ENCODE data around the gene MRTFA.
A peak's percentile ranks its signal among the peaks of the same experiment; 100 is the strongest.

The MRTFA gene

DNA sequence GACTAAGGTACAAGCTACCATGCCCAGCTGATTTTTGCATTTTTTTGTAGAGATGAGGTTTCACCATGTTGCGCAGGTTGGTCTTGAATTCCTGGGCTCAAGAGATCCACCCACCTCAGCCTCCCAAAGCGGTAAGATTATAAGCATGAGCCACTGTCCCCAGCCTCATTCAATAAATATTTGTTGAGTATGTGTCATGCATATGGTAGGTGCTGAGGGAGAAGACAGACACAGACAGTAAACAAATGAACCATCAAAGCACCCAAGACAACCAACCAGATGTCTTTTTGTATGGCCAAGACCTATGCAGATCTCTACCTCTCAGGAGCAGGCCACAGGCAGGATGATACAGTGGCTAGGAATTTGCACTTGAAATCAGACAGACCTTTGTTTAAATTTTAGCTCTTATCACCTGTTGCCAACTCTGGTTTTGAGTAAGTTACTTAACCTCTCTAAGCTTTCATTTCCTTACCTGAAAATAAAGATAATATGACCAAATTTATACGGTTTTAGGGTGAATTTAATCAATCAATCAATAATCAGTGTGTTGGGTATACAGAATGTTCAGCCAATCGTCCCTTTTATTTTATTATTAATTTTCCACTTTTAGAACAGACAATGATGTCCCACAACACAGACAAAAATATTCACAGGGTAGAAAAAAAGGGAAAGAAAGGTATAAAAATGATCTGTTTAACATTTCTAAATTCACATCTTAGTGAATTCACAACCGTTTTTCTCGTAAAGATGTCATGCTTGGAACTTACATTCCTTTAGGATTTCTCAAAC, 137.9 kb downstream of the MRTFA start:
- DNase-seq, result no peak

DNA sequence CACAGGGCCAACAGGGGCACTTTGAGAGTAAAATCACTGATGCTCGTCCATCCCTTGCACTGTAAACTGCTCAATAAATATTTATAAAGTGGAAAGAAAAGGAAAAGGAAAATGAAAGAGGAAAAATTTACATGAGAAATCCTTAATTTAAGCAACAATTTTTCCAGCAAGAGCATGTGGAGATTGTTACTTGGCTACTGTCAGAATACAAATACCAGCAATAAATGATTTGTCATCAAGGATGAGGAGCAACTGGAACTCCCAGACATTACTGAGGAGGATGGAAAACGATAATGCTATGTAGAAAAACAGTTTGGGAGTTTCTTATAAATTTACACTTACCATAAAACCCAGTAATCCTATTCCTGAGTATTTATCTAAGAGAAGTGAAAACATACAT, 143.1 kb downstream of the MRTFA start:
- DNase-seq, result no peak

DNA sequence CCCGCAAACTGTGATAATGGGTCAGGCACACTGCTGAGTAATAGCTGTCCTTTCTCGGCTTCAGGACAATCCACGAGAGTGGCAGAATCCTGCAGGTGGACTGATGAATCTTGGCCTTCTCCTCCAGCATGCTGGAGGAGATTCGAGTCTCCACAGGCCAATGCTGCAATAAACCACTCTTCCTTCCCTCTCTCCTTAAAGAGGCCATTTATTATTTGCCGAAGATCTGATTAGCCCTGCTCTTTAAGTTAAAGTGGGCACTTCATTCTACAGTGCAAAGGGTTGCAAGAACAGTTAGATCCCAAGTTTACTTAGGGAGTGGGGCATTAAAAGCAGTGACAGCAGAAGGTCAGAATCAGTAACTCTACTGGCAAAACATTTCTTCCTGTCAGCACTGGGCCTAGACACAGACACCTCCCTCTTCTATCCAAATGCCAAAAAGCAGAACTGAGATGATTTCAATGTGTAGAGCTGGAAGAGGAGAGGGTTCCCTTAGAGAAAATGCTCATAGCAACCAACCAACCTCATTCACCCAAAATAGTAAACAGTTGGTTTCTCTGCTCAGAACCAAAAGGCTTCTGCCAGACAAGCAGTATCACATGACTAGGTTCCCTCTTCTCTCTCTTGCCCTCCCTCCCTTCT, 144.4 kb downstream of the MRTFA start:
- DNase-seq, result peak in 18 of 56 donors; percentile 8 to 58 (median 18)

- no peak for DNase-seq
These were observed 148.8 kb downstream of the MRTFA start for GRCh38 chr22:40487663-40488249.

- DNase-seq, result no peak
These were observed 149.4 kb downstream of the MRTFA start for GRCh38 chr22:40486962-40487602.

DNA sequence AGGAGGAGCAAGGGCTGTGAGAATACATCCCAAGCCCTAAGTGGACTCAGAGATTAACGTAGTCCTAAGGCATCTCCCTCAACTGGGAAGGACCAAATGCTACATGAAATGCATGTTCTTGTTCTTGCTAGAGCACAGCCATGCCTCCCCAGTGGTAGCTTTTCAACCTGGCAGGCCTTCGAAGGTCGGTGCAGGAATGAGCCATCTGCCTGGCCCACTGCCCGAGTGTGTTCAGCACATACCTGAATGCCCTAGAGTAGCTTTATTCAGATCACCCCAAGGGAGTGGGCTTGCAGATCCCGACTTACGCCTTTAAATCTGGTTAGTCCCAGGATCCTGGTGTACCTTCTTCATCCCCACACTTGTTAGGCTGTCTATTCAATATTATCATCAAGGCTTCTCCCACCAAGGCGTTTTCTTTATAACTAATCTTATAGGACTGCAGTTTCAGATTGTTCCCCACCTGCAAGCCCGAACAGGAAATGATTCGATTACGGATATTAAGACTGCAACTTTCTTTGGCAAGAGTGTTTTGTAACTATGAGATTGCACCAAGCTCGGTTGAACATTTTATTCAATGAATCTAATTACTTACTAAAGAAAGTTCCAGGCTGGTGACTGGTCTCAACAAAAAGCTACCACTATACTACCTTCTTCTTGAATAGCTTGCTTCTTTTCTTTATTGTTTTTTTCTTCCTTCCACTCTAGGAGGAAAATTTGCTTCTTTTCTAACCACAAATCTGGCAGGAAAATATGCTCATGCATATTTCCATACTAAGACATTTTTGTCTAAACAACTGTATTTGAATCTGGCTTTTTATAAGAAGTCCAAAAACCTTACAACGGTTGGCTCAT, 150.5 kb downstream of the MRTFA start:
- DNase-seq, result no peak

DNA sequence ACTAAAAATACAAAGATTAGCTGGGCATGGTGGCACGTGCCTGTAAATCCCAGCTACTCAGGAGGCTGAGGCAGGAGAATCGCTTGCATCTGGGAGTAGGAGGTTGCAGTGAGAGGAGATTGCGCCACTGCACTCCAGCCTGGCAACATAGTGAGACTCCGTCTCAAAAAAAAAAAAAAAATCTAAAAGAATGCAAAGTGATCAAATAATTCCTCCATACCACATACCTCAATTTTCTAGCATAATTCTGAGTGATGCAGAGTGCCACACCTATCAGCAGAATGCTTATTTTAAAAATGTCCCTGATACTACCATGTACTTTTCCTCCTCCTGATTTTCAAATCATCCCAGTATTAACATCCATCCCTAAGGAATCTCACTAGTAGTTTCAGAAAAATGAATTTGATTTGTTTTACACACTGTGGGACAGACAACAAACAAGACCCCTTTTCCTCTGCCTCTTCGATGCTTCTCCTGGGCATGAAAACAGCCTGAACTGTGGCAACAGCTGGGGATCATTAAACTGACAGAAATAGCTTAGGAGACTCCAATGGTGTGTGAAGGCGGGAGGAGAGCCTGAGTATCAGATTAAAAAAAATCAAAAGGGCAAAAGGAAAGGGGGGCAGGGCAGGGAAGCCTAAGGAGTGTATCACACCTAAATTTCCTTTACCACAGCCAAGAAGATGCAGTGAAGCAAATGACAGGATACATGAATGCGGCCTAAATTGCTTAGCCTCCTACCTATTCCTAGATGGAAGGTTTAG, 151.4 kb downstream of the MRTFA start:
- DNase-seq, result no peak

DNA sequence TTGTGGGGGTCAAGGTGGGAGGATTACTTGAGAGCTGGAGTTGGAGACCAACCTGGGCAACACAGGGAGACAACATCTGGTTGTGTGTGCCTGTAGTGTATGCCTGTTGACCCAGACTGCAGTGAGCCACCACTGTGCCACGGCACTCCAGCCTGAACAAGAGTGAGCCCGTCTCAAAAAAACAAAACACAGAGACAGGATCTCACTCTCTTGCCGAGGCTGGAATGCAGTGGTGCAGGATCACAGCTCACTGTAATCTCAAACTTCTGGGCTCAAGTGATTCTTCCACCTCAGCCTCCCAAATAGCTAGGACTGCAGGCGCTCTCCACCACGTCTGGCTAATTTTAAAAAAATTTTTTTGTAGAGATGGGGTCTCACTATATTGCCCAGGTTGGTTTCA, 153.6 kb downstream of the MRTFA start:
- DNase-seq, result no peak

DNA sequence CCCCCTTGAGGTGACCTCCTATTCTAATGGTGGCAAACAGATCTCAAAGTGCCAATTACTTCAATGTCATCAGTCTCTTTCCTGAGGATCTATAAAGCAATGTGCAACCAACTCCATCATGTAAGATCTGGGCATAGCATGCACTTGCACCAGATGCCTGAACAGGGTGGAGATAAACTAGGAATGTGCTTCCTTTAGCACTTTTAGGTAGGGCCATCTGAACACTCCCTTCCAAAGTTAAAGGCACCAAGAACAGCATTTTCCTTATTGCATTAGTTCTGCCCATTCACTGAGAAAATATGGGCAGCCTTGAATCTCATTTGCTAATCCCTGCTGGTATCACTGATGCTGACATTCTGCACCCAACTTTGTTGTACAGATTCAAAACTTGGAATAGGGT, 154.1 kb downstream of the MRTFA start:
- no peak for DNase-seq

DNA sequence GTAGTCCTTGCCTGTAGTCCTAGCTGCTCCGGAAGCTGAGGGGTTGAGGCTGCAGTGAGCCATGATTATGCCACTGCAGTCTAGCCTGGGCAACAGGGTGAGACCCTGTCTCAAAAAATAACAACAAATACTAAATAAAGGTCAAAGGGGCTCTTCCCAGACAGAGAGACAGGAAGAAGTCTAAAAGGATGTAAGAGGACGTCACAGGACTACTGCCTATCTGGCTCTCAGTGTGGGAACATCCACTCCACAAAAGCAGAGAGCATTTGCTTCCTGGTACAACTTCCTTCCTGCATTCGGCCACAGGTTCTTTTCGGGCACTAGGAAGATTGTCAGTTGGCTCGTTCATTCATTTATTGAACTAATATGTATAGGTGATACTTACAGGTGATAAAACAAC, 155.5 kb downstream of the MRTFA start:
- DNase-seq, result no peak

DNA sequence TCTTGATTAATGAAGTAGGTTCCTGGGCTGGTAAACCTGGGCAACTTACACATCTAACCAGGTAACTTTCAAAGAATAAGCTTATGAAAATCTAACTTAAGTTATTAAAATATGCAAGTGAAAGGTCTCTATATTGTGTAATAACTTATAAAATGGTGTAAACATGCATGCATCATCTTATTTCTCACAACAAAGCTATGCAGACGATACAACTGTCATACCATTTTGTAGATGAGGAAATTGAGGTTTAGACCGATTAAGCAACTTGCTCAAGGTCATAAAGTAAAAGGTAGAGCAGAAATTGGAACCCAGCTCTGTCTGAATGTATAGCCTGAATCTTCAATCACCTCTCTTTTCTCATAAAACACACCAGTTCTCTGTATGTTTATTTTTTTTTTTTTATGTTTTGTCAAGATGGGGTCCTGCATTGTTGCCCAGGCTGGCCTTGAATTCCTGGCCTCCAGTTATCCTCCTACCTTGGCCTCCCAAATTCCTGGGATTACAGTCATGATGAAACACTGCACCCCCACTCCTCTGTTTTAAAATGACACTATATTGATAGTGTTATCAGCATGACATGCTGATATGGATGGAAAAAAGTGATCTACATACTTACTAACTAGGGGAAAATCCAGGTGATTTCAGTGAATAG, 156.5 kb downstream of the MRTFA start:
- no peak for DNase-seq

- DNase-seq, result no peak
These were observed 157.3 kb downstream of the MRTFA start for GRCh38 chr22:40479126-40479800.

- no peak for DNase-seq
These were observed 158.0 kb downstream of the MRTFA start for GRCh38 chr22:40478338-40479125.

- DNase-seq, result no peak
These were observed 158.7 kb downstream of the MRTFA start for GRCh38 chr22:40477683-40478337.

- no peak for DNase-seq
These were observed 160.2 kb downstream of the MRTFA start for GRCh38 chr22:40476341-40476740.

- DNase-seq, result no peak
These were observed 162.8 kb downstream of the MRTFA start for GRCh38 chr22:40473703-40474102.

- DNase-seq, result no peak
These were observed 163.9 kb downstream of the MRTFA start for GRCh38 chr22:40472579-40472978.

GRCh38 chr22:40472051-40472450, 164.5 kb downstream of the MRTFA start:
- DNase-seq, result no peak
